ENCODE results near the gene FAM78A.

DNA sequence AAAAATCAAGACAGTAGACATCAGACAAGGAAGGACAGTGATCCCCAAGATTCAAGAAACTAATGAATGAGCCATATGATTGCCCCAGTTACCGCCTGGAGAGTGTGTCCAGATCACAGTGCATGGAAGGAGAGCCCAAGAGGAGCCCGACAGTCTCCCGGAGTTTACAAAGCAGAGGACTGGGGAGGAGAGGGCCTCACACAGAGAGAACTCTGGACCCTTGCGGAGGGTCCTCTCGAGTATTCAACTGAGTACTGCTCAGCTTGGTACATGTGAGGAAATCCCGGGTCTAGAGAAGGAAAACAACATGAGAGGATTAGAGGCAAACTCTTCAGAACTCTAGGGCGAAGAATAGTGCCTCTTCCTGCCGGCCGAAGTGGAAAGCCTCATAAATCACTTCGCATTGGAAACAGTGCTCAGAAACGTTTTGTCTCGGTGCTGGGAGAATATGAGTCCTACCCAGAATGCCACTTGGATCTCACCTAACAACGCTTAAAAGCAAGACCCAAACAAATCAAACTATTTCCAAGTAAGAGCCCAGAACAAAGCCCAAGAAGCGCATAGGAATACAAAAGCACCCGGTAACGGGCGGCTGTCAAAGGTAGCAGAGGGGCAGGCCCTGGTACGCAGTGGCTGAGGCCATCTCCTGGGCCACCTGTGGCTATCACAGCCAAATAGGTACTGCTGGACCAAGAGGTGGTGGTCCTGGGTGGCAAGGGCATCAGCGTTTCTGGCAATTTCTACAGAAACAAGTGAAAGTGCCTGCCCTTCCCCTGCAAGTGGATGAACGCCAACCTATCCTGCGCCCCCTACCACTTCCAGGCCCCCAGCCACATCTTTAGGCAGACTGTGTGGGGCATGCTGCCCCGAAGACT, 36.0 kb downstream of the FAM78A start:
- TF ChIP-seq MAFK (IDR thresholded peaks at IDR 0.05; ENCODE audit: low read depth, low read length) (no peak), SP2 (IDR thresholded peaks at IDR 0.05; ENCODE audit: low read length) (no peak), EZH2 (IDR thresholded peaks at IDR 0.05; ENCODE audit: low read depth, low read length, severe bottlenecking) (no peak), POLR2A (IDR thresholded peaks at IDR 0.05; ENCODE audit: control extremely low read depth in 1 of 2, low read depth in 2 of 2, low read length in 2 of 2) (no peak), SP1 (IDR thresholded peaks at IDR 0.05; ENCODE audit: low read depth, low read length) (no peak), POLR2AphosphoS5 (IDR thresholded peaks at IDR 0.05; ENCODE audit: low read depth, low read length) (no peak), CREB1 (IDR thresholded peaks at IDR 0.05) (no peak)
- TF ChIP-seq, protein P1, sequence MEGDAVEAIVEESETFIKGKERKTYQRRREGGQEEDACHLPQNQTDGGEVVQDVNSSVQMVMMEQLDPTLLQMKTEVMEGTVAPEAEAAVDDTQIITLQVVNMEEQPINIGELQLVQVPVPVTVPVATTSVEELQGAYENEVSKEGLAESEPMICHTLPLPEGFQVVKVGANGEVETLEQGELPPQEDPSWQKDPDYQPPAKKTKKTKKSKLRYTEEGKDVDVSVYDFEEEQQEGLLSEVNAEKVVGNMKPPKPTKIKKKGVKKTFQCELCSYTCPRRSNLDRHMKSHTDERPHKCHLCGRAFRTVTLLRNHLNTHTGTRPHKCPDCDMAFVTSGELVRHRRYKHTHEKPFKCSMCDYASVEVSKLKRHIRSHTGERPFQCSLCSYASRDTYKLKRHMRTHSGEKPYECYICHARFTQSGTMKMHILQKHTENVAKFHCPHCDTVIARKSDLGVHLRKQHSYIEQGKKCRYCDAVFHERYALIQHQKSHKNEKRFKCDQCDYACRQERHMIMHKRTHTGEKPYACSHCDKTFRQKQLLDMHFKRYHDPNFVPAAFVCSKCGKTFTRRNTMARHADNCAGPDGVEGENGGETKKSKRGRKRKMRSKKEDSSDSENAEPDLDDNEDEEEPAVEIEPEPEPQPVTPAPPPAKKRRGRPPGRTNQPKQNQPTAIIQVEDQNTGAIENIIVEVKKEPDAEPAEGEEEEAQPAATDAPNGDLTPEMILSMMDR (IDR thresholded peaks at IDR 0.05; ENCODE audit: control extremely low read depth in 1 of 3, insufficient read depth in 1 of 3, low read depth in 1 of 3, low read length in 3 of 3) = no peak

All from H1 (cell line).